8988T (cell line): Measurements from ENCODE around the gene LENEP.
"Not testable (repeated sequence)": the region's sequence is repeated elsewhere in the genome, so short reads cannot be mapped to it uniquely, and the experiment has no call there.

ENCODE experiments used
- DNase-seq: peaks from one replicate; pipeline ENCODE4 v3.0.0; 2011

LENEP gene

GRCh38 chr1:154975409-154976059 lies 17.9 kb upstream of the LENEP start:
- no peak for DNase-seq

GRCh38 chr1:154977762-154978161 lies 15.6 kb upstream of the LENEP start:
- not testable (repeated sequence) for DNase-seq

GRCh38 chr1:154978360-154978759 lies 15.0 kb upstream of the LENEP start:
- no peak for DNase-seq

- no peak for DNase-seq
Observed at GRCh38 chr1:154982341-154982740, 11.0 kb upstream of the LENEP start.

GRCh38 chr1:154982897-154983648 lies 10.3 kb upstream of the LENEP start, which contains the start of gene FLAD1:
FLAD1 (plus strand) TSS chr1:154983344; CDS start chr1:154983695, 351 bp downstream.
- DNase-seq = peak; percentile 87

GRCh38 chr1:154983776-154984466 lies 9.5 kb upstream of the LENEP start:
- no peak for DNase-seq

- not testable (repeated sequence) for DNase-seq
Observed at GRCh38 chr1:154986736-154987135, 6.7 kb upstream of the LENEP start.

- DNase-seq = no peak
Observed at GRCh38 chr1:154987326-154987725, 6.1 kb upstream of the LENEP start.

- DNase-seq = no peak
Observed at GRCh38 chr1:154988058-154988954, 5.1 kb upstream of the LENEP start.

GRCh38 chr1:154989195-154989860 lies 4.1 kb upstream of the LENEP start:
- no peak for DNase-seq

GRCh38 chr1:154990276-154990675 lies 3.1 kb upstream of the LENEP start:
- DNase-seq = no peak

GRCh38 chr1:154992721-154993571 lies 440 bp upstream of the LENEP start:
- DNase-seq = no peak

GRCh38 chr1:154994269-154994587 lies 842 bp downstream of the LENEP start:
- DNase-seq = no peak

GRCh38 chr1:154994591-154994990 lies 1.2 kb downstream of the LENEP start:
- no peak for DNase-seq

- not testable (repeated sequence) for DNase-seq
Observed at GRCh38 chr1:154995301-154995983, 2.1 kb downstream of the LENEP start.

GRCh38 chr1:154996966-154997701 lies 3.7 kb downstream of the LENEP start:
- DNase-seq = no peak

- no peak for DNase-seq
Observed at GRCh38 chr1:154998201-154998780, 4.9 kb downstream of the LENEP start.

GRCh38 chr1:154998818-154999570 lies 5.6 kb downstream of the LENEP start:
- DNase-seq = peak; percentile 90
